ENCODE measurements around the gene AHDC1.

- TF ChIP-seq EZH2phosphoT487 (IDR thresholded peaks at IDR 0.05) (no peak), EZH2 (IDR thresholded peaks at IDR 0.05) (no peak)
- TF ChIP-seq, protein P1, sequence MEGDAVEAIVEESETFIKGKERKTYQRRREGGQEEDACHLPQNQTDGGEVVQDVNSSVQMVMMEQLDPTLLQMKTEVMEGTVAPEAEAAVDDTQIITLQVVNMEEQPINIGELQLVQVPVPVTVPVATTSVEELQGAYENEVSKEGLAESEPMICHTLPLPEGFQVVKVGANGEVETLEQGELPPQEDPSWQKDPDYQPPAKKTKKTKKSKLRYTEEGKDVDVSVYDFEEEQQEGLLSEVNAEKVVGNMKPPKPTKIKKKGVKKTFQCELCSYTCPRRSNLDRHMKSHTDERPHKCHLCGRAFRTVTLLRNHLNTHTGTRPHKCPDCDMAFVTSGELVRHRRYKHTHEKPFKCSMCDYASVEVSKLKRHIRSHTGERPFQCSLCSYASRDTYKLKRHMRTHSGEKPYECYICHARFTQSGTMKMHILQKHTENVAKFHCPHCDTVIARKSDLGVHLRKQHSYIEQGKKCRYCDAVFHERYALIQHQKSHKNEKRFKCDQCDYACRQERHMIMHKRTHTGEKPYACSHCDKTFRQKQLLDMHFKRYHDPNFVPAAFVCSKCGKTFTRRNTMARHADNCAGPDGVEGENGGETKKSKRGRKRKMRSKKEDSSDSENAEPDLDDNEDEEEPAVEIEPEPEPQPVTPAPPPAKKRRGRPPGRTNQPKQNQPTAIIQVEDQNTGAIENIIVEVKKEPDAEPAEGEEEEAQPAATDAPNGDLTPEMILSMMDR (IDR thresholded peaks at IDR 0.05) = no peak
These were observed 118.6 kb downstream of the AHDC1 start for GRCh38 chr1:27485363-27485762.

Measured in neural progenitor cell (in vitro differentiated cells).